Measurements from ENCODE around the gene SLC35A4. TPM values are rescaled to one million over a fixed set of nuclear protein-coding genes. Genes with fewer than 3 reads are reported as not detected.

The SLC35A4 gene
- total RNA-seq, 1 donor from 2014 or later, result 32.0 TPM

Other genes starting within 250 kb of the SLC35A4 start
- 0.70 TPM for gene HBEGF, start 218.2 kb upstream of the SLC35A4 start, total RNA-seq
- 0.10 TPM for gene SLC4A9, start 204.6 kb upstream of the SLC35A4 start, total RNA-seq
- gene ANKHD1, start 163.0 kb upstream of the SLC35A4 start, total RNA-seq, result 60.6 TPM
- 11.3 TPM for gene EIF4EBP3, start 17.2 kb upstream of the SLC35A4 start, total RNA-seq
- 19.5 TPM for gene SRA1, start 7.4 kb upstream of the SLC35A4 start, total RNA-seq
- 14.1 TPM for gene APBB3, start 230 bp upstream of the SLC35A4 start, total RNA-seq
- 211 TPM for gene CD14, start 68.3 kb downstream of the SLC35A4 start, total RNA-seq
- 15.6 TPM for gene TMCO6, start 74.6 kb downstream of the SLC35A4 start, total RNA-seq
- 50.5 TPM for gene NDUFA2, start 82.8 kb downstream of the SLC35A4 start, total RNA-seq
- 25.4 TPM for gene IK, start 83.0 kb downstream of the SLC35A4 start, total RNA-seq
- gene WDR55, start 100.1 kb downstream of the SLC35A4 start, total RNA-seq, result 17.8 TPM
- 1.8 TPM for gene DND1, start 108.7 kb downstream of the SLC35A4 start, total RNA-seq
- gene HARS1, start 126.5 kb downstream of the SLC35A4 start, total RNA-seq, result 48.9 TPM
- gene HARS2, start 126.6 kb downstream of the SLC35A4 start, total RNA-seq, result 12.4 TPM
- gene ZMAT2, start 135.6 kb downstream of the SLC35A4 start, total RNA-seq, result 18.0 TPM
- not detected for gene PCDHA1, start 221.3 kb downstream of the SLC35A4 start, total RNA-seq
- not detected for gene PCDHA2, start 230.0 kb downstream of the SLC35A4 start, total RNA-seq
- 0.05 TPM for gene PCDHA3, start 236.2 kb downstream of the SLC35A4 start, total RNA-seq
- gene PCDHA4, start 242.2 kb downstream of the SLC35A4 start, total RNA-seq, result 0.05 TPM

Data from left lobe of liver (tissue), 1 donor.